AG04449 (cell line): ENCODE data around the gene PLXDC1.
"Not testable (repeated sequence)": the region's sequence is repeated elsewhere in the genome, so short reads cannot be mapped to it uniquely, and the experiment has no call there.

Experiments
- CTCF ChIA-PET: fragments of 350-600 bp; formaldehyde crosslinking; extraction: SDS; loops from one replicate; lab custom pipeline; 2021; ENCODE audit warnings: antibody characterized with exemption; lab: Yijun Ruan, JAX
- POLR2A ChIA-PET: fragments of 400-600, 350-600 bp; formaldehyde crosslinking; extraction: SDS; loops from one replicate; lab custom pipeline; 2020; ENCODE audit warnings: antibody characterized with exemption, inconsistent platforms; lab: Yijun Ruan, JAX
- DNase-seq: peaks from one replicate; pipeline ENCODE4 v3.0.0-alpha.2; 2010; ENCODE audit warnings: low read depth, low spot score
- H3K4me3 ChIP-seq: 2 replicates; pipeline ENCODE4 v1.5.1; 2011; ENCODE audit warnings: low read depth, mild to moderate bottlenecking, control low read depth, low read length
- TF ChIP-seq, protein P1 (sequence below): IDR thresholded peaks from one replicate; pipeline ENCODE4 v1.5.1; 2011; ENCODE audit warnings: mild to moderate bottlenecking, moderate library complexity, low read length, control low read depth, inconsistent platforms; ENCODE audit not compliant: insufficient read depth; ENCODE audit errors: missing control alignments

Gene PLXDC1

DNA sequence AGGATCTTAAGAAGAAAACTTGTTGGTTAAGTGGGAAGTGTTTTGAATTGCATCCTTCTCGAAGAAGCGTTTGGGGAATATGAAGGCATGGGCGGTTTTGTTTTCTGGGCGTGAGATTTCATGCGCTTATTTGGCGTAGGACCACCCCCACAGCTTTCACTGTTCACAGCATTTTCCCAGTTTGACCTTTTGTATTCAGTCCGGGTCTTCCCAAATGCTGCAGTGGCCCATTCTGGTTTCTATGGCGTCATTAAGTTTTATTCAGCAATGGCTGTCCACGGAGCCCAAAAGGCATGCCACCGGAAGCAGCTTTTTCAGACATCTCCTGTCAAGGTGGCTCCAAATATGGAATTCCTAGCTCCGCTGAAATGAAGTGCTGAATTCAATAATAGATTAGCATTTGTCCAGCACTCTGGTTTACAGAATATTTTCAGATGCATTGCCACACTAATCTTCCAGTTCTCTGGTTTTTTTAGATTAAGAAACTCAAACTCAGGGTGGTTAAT lies 93.7 kb downstream of the PLXDC1 start:
- ChIA-PET POLR2A (no interaction called here), CTCF (interaction anchor here (1.1 to 1.6 kb wide), 3 partner anchors 11 to 95 kb away, joined by 3 read pairs; no protein-coding TSS in a partner anchor)
- TF ChIP-seq, protein P1, sequence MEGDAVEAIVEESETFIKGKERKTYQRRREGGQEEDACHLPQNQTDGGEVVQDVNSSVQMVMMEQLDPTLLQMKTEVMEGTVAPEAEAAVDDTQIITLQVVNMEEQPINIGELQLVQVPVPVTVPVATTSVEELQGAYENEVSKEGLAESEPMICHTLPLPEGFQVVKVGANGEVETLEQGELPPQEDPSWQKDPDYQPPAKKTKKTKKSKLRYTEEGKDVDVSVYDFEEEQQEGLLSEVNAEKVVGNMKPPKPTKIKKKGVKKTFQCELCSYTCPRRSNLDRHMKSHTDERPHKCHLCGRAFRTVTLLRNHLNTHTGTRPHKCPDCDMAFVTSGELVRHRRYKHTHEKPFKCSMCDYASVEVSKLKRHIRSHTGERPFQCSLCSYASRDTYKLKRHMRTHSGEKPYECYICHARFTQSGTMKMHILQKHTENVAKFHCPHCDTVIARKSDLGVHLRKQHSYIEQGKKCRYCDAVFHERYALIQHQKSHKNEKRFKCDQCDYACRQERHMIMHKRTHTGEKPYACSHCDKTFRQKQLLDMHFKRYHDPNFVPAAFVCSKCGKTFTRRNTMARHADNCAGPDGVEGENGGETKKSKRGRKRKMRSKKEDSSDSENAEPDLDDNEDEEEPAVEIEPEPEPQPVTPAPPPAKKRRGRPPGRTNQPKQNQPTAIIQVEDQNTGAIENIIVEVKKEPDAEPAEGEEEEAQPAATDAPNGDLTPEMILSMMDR: no peak
- no peak overlapping the region for H3K4me3 ChIP-seq
- no peak for DNase-seq

DNA sequence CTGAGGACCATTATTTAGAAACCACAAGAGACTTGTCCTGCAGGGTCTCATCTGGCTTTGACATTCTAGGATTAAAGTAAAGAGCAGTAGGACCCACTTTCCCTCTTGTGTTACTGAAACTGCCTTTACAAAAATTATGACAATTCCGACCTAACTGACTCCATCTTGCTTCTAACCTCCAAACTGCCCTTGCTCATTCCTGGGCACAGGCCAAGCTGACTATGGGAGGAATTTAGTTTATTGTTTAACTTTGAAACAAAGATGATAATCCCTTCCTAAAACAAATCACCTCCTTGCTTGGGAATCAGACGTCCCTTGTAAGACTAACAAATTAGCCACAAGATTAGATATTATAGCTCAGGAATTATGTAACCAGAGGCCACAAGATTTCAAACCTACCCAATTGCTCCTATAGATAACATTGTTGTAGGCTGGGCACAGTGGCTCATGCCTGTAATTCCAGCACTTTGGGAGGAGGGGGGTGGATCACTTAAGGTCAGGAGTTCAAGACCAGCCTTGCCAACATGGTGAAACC lies 97.3 kb downstream of the PLXDC1 start:
- no peak for DNase-seq
- ChIA-PET CTCF (interaction anchor here (0.6 to 1.6 kb wide), 3 partner anchors 99 to 261 kb away, joined by 3 to 6 read pairs (median 3); no protein-coding TSS in a partner anchor), POLR2A (no interaction called here)
- TF ChIP-seq, protein P1: no peak
- H3K4me3 ChIP-seq: no peak overlapping the region

DNA sequence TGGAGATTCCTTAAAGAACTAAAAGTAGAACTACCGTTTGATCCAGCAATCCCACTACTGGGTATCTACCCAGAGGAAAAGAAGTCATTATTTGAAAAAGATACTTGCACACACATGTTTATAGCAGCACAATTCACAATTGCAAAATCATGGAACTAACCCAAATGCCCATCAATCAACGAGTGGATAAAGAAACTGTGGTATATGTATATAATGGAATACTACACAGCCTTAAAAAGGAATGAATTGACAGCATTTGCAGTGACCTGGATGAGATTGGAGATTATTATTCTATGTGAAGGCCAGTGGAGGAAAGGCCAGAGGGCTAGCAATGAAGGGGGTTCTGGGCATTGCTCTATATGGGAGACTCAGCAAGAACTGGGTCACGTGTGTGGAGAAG lies 99.0 kb downstream of the PLXDC1 start:
- H3K4me3 ChIP-seq, DNase-seq, POLR2A ChIA-PET, CTCF ChIA-PET: not testable (repeated sequence)

DNA sequence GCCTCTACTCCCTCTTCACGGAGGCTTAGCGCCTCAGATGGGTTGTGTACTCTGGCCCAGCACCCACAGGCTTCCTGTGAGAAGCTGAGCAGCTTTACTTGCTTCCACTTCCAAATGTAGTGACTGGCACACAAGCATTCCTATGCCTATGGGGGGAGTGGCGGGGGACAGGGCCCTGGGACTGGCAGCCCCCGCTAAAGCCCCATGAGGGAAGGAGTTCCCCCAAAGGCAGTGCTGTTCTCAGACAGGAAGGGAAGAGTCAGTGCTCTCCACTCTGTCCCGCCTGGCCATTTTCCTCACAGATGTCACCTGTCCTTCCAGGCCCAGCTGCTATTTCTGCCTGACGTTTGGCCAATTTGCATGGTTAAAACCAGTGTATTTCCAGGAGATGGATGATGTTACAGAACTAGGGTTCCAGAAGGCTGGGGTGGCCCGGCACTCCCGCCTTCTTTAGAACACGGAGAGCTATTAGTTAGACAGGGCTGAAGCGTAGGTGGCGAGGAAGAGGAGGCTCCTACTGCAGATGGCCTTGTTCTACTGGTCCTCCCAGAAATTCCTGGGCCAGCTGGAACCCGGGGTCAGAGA lies 100.3 kb downstream of the PLXDC1 start:
- POLR2A ChIA-PET: no interaction called here
- TF ChIP-seq, protein P1: no peak
- no peak for DNase-seq
- H3K4me3 ChIP-seq: no peak overlapping the region
- CTCF ChIA-PET: interaction anchor here (0.9 to 1.3 kb wide), 3 partner anchors 9 to 68 kb away, joined by 3 to 4 read pairs (median 3); no protein-coding TSS in a partner anchor

DNA sequence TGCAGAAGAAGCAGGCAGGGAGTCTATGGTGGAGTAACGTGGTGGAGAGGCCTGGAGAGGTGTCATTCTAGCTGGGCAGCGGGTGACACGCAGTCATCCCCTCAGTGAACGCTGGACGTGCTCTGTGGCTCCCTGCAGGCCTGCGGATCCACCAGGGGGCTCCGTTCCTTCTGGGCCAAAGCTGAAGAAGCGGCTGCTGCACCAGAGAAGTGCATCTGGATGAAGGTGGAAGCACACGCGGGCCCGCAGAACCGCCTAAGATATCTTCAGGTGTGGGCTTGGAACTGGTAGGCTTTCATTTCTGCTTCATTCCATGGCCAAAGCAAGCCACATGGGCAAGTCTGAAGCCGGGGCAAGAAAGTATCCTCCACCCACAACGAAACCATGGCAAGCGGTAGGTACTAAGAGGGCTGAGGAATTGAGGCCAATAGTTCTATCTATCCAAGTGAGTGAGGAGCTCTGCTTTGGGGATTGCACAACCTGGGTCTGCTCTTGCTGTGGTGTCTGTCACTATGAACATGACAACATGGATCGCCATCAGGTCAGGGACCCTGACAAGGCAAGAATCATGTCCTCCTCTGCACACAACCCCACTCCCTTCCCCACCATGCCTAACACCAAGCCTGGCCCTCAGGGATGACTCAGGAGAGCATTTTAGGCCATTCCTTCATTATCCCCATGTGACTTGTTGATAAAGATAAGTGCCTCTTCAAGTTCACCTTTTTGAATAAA lies 105.3 kb downstream of the PLXDC1 start:
- H3K4me3 ChIP-seq: no peak overlapping the region
- ChIA-PET CTCF (no interaction called here), POLR2A (no interaction called here)
- DNase-seq: no peak
- TF ChIP-seq, protein P1: no peak

DNA sequence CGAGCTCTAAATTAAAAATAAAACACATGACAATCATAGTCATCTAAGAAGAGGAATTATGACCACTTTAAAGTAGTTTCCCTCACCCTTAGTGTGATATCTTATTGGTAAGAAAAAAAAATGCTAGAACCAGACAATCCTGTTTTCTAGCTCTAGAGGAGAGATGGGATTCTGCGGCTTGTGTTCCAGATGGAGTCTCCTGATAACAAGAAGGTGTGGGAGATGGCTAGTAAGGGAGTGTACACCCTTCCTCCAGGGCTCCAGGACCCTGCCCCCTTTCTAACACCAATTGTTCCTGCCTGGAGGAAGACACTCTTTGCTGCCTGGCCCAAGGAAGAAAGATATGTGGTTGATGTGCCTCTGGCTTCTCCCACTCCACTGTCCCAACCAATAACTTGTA lies 115.4 kb downstream of the PLXDC1 start:
- DNase-seq: no peak
- no peak overlapping the region for H3K4me3 ChIP-seq
- TF ChIP-seq, protein P1: no peak
- ChIA-PET POLR2A (no interaction called here), CTCF (interaction anchor here (0.6 to 2.0 kb wide), 3 partner anchors 53 to 117 kb away, joined by 3 to 4 read pairs (median 4); partner anchors contain the start of gene PLXDC1)

DNA sequence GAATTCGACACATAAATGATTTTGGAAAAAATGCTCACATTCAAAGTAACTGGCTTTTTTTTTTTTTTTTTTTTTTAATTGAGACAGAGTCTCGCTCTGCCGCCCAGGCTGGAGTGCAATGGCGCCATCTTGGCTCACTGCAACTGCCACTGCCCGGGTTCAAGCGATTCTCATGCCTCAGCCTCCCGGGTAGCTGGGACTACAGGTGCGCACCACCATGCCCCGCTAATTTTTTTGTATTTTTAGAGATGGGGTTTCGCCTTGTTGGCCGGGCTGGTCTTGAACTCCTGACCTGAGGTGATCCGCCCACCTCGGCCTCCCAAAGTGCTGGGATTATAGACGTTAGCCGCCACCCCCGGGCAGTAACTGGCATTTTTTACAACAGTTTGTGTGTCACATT lies 115.9 kb downstream of the PLXDC1 start:
- DNase-seq, H3K4me3 ChIP-seq, POLR2A ChIA-PET: not testable (repeated sequence)
- CTCF ChIA-PET: interaction anchor here (1.3 to 2.0 kb wide), 2 partner anchors 52 to 116 kb away, joined by 3 to 4 read pairs; partner anchors contain the start of gene PLXDC1
